Kidney epithelial cell (primary cell): Measurements from ENCODE around the gene MRPL20. TPM values are rescaled to one million over a fixed set of nuclear protein-coding genes. Genes with fewer than 3 reads are reported as not detected.
"Not testable (repeated sequence)": the region's sequence is repeated elsewhere in the genome, so short reads cannot be mapped to it uniquely, and the experiment has no call there.

Source experiments
- DNase-seq: peaks from one replicate; pipeline ENCODE4 v3.0.0-alpha.2; 2010; ENCODE audit warnings: low read depth
- H3K27me3 ChIP-seq: 2 replicates; pipeline ENCODE4 v1.6.0; 2011; ENCODE audit warnings: low read length; ENCODE audit not compliant: control insufficient read depth, insufficient read depth
- H3K36me3 ChIP-seq: 2 replicates; pipeline ENCODE4 v1.5.1; 2011; ENCODE audit warnings: low read length; ENCODE audit not compliant: control insufficient read depth, insufficient read depth
- H3K4me3 ChIP-seq: 2 replicates; pipeline ENCODE4 v1.5.1; 2011; ENCODE audit warnings: low read depth, mild to moderate bottlenecking, control low read depth, low read length
- total RNA-seq: library from RNA; depleted of rRNA; stranded (reverse); fragments of >200 nt; gene quantifications from 2 replicates; pipeline ENCODE4 v1.2.3, GENCODE V29; 2015
- TF ChIP-seq, protein P1 (sequence below): IDR thresholded peaks from 2 replicates; pipeline ENCODE4 v1.5.1; 2011; ENCODE audit warnings: mild to moderate bottlenecking, moderate library complexity, low read length, control low read depth, inconsistent platforms; ENCODE audit not compliant: insufficient read depth, poor library complexity, severe bottlenecking

MRPL20 gene
- total RNA-seq, 1 donor from 2014 or later = 159 TPM

- TF ChIP-seq, protein P1, sequence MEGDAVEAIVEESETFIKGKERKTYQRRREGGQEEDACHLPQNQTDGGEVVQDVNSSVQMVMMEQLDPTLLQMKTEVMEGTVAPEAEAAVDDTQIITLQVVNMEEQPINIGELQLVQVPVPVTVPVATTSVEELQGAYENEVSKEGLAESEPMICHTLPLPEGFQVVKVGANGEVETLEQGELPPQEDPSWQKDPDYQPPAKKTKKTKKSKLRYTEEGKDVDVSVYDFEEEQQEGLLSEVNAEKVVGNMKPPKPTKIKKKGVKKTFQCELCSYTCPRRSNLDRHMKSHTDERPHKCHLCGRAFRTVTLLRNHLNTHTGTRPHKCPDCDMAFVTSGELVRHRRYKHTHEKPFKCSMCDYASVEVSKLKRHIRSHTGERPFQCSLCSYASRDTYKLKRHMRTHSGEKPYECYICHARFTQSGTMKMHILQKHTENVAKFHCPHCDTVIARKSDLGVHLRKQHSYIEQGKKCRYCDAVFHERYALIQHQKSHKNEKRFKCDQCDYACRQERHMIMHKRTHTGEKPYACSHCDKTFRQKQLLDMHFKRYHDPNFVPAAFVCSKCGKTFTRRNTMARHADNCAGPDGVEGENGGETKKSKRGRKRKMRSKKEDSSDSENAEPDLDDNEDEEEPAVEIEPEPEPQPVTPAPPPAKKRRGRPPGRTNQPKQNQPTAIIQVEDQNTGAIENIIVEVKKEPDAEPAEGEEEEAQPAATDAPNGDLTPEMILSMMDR = no peak
- no peak for DNase-seq
- Histone ChIP-seq H3K36me3 (no peaks in the 10 kb centered on the region), H3K27me3 (peaks cover 2% of the 10 kb centered on the region), H3K4me3 (no peak overlapping the region)
Measured at GRCh38 chr1:1418464-1419362, 11.6 kb upstream of the MRPL20 start.

GRCh38 chr1:1417825-1418463, 10.9 kb upstream of the MRPL20 start:
- DNase-seq, H3K4me3 ChIP-seq, H3K27me3 ChIP-seq, H3K36me3 ChIP-seq: not testable (repeated sequence)

DNA sequence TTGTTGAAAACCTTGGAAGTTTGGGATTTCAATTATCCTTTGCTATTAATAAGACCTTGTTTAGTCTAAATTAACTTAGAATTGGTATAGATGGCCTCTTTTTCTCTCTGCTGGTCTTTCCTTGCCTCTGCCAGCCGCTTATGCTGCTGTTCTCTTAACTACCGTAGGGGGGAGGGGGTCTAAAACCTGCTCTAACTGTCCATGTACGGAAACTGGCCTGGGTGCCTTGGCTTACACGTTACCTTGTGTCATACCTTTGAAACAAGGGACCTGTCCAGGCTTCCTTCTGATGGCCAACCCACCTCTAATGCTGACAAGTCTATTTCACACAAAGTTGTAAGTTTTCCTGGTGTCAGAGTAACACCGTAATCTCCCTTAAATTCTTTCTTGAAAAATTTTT, 10.3 kb upstream of the MRPL20 start:
- not testable (repeated sequence) for H3K4me3 ChIP-seq, H3K36me3 ChIP-seq, H3K27me3 ChIP-seq, DNase-seq

DNA sequence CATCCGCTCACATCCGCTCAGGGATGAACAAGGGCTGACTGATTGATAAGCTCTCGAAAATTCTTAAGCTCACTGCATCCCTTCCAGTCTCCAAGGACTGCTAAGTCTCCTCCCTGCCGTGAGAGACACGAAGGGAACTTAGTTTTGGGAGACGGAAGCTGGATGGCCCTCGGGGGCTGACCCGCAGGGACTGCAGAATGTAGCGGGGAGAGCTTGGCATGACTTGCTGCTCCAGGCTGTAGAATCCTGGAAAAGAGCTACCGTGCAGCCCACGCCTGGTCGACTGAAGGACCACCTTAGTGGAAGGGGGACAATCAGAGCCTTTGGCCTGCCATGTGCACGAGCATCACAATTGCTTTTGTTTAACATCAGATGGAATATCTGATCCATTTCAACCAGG, 8.7 kb upstream of the MRPL20 start:
- Histone ChIP-seq H3K36me3 (no peaks in the 10 kb centered on the region), H3K27me3 (peaks cover 2% of the 10 kb centered on the region), H3K4me3 (no peak overlapping the region)
- TF ChIP-seq, protein P1 = no peak
- no peak for DNase-seq

DNA sequence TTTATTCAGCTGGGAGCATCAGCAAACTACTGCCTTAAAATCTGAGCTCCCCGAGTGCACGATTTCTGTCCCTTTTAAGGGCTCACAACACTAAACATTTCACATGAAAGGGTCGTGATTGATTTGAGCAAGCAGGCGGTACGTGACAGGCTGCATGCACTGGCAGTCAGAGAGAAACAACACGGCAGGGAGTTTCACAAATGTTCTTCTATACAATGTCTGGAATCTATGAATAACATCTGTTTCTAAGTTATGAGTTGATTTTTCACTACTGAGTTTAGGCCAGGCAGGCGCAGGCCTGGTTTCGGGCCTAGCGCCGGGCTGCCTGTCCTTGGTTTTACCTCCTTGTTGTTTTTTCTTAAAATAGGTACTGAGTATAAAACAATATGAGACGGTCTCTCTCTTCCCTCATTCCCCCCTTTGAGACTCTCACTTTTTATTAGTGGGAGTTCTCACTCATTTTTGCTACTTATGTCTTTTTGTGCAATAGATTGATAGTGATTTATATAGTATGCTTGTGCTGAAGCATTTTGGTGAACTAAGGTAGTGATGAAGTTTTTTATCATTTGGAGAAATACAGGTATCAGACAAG, 5.3 kb upstream of the MRPL20 start:
- DNase-seq, H3K36me3 ChIP-seq, H3K27me3 ChIP-seq, H3K4me3 ChIP-seq: not testable (repeated sequence)

DNA sequence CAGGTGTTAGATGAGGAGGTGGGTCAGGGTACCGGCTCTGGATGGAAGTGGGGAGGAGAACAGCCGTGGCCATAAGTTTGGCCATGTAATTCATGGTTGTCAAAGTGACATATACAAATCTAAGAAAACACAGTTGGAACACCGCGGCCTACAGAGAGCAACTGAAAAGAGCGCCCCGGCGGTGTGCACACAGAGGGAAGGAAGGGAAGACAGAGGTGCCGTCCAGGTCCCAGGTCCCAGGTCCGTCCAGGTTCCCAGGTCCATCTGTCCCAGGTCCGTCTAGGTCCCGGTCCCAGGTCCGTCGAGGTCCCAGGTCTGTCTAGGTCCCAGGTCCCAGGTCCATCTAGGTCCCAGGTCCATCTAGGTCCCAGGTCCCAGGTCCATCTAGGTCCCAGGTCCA, 4.5 kb upstream of the MRPL20 start:
- DNase-seq = no peak
- Histone ChIP-seq H3K36me3 (no peaks in the 10 kb centered on the region), H3K4me3 (no peak overlapping the region), H3K27me3 (no peaks in the 10 kb centered on the region)
- TF ChIP-seq, protein P1 = no peak

GRCh38 chr1:1410238-1410637, 3.1 kb upstream of the MRPL20 start:
- H3K4me3 ChIP-seq, H3K36me3 ChIP-seq, DNase-seq, H3K27me3 ChIP-seq: not testable (repeated sequence)
